Body of pancreas (tissue), 4 donors: ENCODE data around the gene TNP2. TPM values are rescaled to one million over a fixed set of nuclear protein-coding genes. Genes with fewer than 3 reads are reported as not detected.

Source experiments
- ATAC-seq: fragments of 150-250 bp; one replicate; pipeline ENCODE4 v1.9.1; 2016
- DNase-seq, 4 donors: peaks; one replicate each; pipeline ENCODE4 v3.0.0-alpha.2; 2019
- H3K27ac ChIP-seq, 4 donors: fragments of 200-600 bp; sonication (generic); 1 replicate in 3 of 4; 2 replicates in 1 of 4; pipeline versions ENCODE4 v1.5.1 to v1.6.1; 2016 to 2019; ENCODE audit warnings: mild to moderate bottlenecking in 1 of 4, mixed read lengths in 1 of 4, moderate library complexity in 1 of 4
- H3K27me3 ChIP-seq, 2 donors: fragments of 200-600 bp; sonication (generic); one replicate each; pipeline ENCODE4 v1.6.0; 2016; ENCODE audit warnings: mild to moderate bottlenecking in 1 of 2
- H3K36me3 ChIP-seq, 2 donors: fragments of 200-600 bp; sonication (generic); replicated peaks in 1 of 2; 2 replicates each; pipeline ENCODE4 v1.5.1; 2016; ENCODE audit warnings: low read depth in 2 of 2; ENCODE audit not compliant: insufficient read depth in 1 of 2
- H3K4me1 ChIP-seq: fragments of 200-600 bp; sonication (generic); one replicate; pipeline ENCODE4 v1.6.0; 2016
- H3K4me3 ChIP-seq, 2 donors: fragments of 200-600 bp; sonication (generic); 1 replicate in 1 of 2; 2 replicates in 1 of 2; pipeline ENCODE4 v1.5.1; 2016 to 2019
- H3K9me3 ChIP-seq, 3 donors: fragments of 200-600 bp; sonication (generic); 1 replicate in 2 of 3; 2 replicates in 1 of 3; pipeline ENCODE4 v1.5.1; 2016
- POLR2A ChIP-seq, 3 donors: fragments of 450-650 bp; IDR thresholded peaks; one replicate each; pipeline ENCODE4 v1.6.1; 2016; ENCODE audit warnings: antibody characterized with exemption in 3 of 3, mild to moderate bottlenecking in 2 of 3
- WGBS, 2 donors: methylation state at CpG; one replicate each; pipeline ENCODE4 v1.1.5; 2017; 5-methylcytosine and 5-hydroxymethylcytosine counted together
- intact Hi-C: fragments of 100-400 bp; cut with DNase I; formaldehyde crosslinking; loops from one replicate; pipeline ENCODE4 v1.15.1; 2023
- total RNA-seq, 2 donors: library from RNA; depleted of rRNA; stranded (reverse); fragments of >200 nt; gene quantifications; one replicate each; pipeline ENCODE4 v1.1.0, GENCODE V29; 2016
- TF ChIP-seq, protein P1 (sequence below), 7 experiments: fragments of 450-650 bp in 4 of 7; fragments of 200-600 bp in 3 of 7; sonication (generic) in 3 of 7; IDR thresholded peaks; one replicate each; pipeline ENCODE4 v1.5.1; 2016 to 2019; ENCODE audit warnings: antibody characterized with exemption in 7 of 7

The TNP2 gene
- total RNA-seq, 2 donors from 2014 or later = not detected

DNA sequence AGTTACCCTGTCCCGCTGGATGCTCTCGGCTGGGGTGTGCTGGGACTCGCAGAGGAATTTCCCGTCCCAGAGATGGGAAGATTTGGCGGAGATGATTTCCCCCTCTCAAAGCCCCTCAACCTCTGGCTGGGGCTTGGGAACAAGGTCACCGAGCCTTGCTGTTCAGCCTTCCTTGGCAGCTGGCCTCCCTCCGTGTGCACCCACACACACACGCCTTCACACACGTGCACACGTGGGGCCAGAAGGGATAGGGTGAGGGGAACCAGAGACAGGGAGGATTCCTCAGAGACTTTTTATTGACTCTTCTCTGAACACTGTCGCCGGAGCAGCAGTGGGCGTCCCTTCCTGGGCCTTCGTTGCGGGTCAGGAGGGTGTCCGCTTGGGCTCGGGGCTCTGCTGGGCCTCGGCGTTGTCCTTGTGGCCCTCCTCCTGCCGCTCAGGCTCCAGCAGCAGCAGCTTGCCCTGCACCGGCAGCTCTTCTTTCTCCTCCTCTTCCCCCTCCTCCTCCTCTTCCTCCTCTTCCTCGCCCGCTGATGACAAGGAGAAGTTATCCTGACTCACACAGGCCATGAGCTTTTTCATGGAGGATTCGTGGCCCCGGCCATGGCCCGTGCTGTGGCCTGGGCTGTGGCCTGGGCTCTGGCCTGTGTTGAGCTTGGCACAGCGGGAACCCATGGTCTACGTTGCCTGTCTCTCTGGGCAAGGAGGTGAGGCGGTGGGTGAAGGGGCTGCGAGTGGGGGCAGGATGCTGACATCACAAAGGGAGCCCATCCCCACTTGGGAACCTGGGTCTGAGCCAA lies 4.0 kb upstream of the TNP2 start, which contains the start of gene PRM3:
TSS of gene PRM3 (minus strand) at position 709 of the 800 bp plus-strand sequence. CDS start at position 675, 34 bp downstream.
- 77 to 83% methylated on average over 25 to 29 of the region's 30 CpGs for WGBS, 2 donors
- no peaks in the 10 kb centered on the region for H3K36me3 ChIP-seq
- H3K4me1 ChIP-seq = no peaks in the 10 kb centered on the region
- no peak within 1 kb of the TSS for H3K27ac ChIP-seq
- DNase-seq = no peak
- no peak for TF ChIP-seq POLR2A (IDR thresholded peaks at IDR 0.05)
- TF ChIP-seq, protein P1, sequence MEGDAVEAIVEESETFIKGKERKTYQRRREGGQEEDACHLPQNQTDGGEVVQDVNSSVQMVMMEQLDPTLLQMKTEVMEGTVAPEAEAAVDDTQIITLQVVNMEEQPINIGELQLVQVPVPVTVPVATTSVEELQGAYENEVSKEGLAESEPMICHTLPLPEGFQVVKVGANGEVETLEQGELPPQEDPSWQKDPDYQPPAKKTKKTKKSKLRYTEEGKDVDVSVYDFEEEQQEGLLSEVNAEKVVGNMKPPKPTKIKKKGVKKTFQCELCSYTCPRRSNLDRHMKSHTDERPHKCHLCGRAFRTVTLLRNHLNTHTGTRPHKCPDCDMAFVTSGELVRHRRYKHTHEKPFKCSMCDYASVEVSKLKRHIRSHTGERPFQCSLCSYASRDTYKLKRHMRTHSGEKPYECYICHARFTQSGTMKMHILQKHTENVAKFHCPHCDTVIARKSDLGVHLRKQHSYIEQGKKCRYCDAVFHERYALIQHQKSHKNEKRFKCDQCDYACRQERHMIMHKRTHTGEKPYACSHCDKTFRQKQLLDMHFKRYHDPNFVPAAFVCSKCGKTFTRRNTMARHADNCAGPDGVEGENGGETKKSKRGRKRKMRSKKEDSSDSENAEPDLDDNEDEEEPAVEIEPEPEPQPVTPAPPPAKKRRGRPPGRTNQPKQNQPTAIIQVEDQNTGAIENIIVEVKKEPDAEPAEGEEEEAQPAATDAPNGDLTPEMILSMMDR (IDR thresholded peaks at IDR 0.05) = no peak
- no peaks in the 10 kb centered on the region for H3K9me3 ChIP-seq
- H3K4me3 ChIP-seq = no peak within 1 kb of the TSS
- no peak for ATAC-seq
- no peaks in the 10 kb centered on the region for H3K27me3 ChIP-seq
- intact Hi-C loops = no loop called here

GRCh38 chr16:11272484-11272883 lies 3.4 kb upstream of the TNP2 start:
- WGBS, 2 donors = 75 to 80% methylated on average over 1 to 6 of the region's 6 CpGs
- no peak overlapping the region for H3K27ac ChIP-seq
- H3K9me3 ChIP-seq = no peaks in the 10 kb centered on the region
- H3K4me3 ChIP-seq = no peak overlapping the region
- DNase-seq = no peak
- no peaks in the 10 kb centered on the region for H3K36me3 ChIP-seq
- intact Hi-C loops = no loop called here
- TF ChIP-seq, protein P1 (IDR thresholded peaks at IDR 0.05) = no peak
- TF ChIP-seq POLR2A (IDR thresholded peaks at IDR 0.05) = no peak
- no peak for ATAC-seq
- H3K27me3 ChIP-seq = no peaks in the 10 kb centered on the region
- no peaks in the 10 kb centered on the region for H3K4me1 ChIP-seq

- intact Hi-C loops = no loop called here
- 87 to 91% methylated on average over 10 of the region's 10 CpGs for WGBS, 2 donors
Observed at GRCh38 chr16:11271610-11272009, 2.5 kb upstream of the TNP2 start.

DNA sequence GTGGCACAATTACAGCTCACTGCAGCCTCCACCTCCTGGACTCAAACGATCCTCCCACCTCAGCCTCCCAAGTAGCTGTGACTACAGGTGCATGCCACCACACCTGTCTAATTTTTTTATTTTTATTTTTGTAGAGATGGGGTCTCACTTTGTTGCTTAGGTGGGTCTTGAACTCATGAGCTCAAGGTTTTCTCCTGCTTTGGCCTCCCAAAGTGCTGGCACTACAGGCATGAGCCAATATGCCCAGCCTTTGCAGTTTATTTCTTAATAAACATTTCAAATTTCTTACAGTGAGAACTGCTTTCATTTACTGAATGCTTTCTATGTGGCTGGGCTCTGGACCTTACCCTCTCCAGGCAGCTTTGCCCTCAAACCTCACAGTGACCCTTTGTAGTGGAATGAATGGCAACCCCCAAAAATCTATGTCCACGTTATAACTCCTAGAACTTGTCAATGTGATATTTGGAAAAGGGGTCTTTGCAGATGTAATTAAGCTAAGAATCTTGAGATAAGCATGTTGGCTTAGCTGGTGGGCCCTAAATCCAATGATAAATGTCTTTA lies 1.6 kb upstream of the TNP2 start:
- Histone ChIP-seq H3K4me3 (no peak overlapping the region), H3K4me1 (peaks cover under 1% of the 10 kb centered on the region), H3K9me3 (no peaks in the 10 kb centered on the region), H3K27me3 (no peaks in the 10 kb centered on the region), H3K27ac (no peak overlapping the region), H3K36me3 (no peaks in the 10 kb centered on the region)
- intact Hi-C loops = no loop called here
- 84 to 95% methylated on average over 2 of the region's 2 CpGs for WGBS, 2 donors
- DNase-seq = no peak
- no peak for TF ChIP-seq POLR2A (IDR thresholded peaks at IDR 0.05)
- TF ChIP-seq, protein P1 (IDR thresholded peaks at IDR 0.05) = no peak
- no peak for ATAC-seq

More at GRCh38 chr16:11271610-11272009, 2.5 kb upstream of the TNP2 start:
- TF ChIP-seq, protein P1 (IDR thresholded peaks at IDR 0.05) = no peak
- TF ChIP-seq POLR2A (IDR thresholded peaks at IDR 0.05) = no peak
- no peaks in the 10 kb centered on the region for H3K36me3 ChIP-seq
- no peak overlapping the region for H3K4me3 ChIP-seq
- ATAC-seq (no peak), DNase-seq (no peak)
- H3K4me1 ChIP-seq = no peaks in the 10 kb centered on the region
- no peaks in the 10 kb centered on the region for H3K9me3 ChIP-seq
- H3K27ac ChIP-seq = no peak overlapping the region
- H3K27me3 ChIP-seq = no peaks in the 10 kb centered on the region
